Mucosa of stomach (tissue), 1 donor: ENCODE measurements around the gene TMEM200A.

ENCODE experiments used
- H3K27me3 ChIP-seq: one replicate; pipeline ENCODE4 v1.7.0; 2013; ENCODE audit warnings: mild to moderate bottlenecking, low read length; ENCODE audit not compliant: control insufficient read depth, insufficient read depth
- H3K36me3 ChIP-seq: one replicate; pipeline ENCODE4 v1.7.0; 2013; ENCODE audit warnings: low read length; ENCODE audit not compliant: control insufficient read depth, insufficient read depth
- H3K4me1 ChIP-seq: one replicate; pipeline ENCODE4 v1.7.0; 2013; ENCODE audit warnings: mild to moderate bottlenecking, low read length; ENCODE audit not compliant: control insufficient read depth, insufficient read depth
- H3K4me3 ChIP-seq: one replicate; pipeline ENCODE4 v1.7.0; 2013; ENCODE audit warnings: low read length
- H3K9ac ChIP-seq: one replicate; pipeline ENCODE4 v1.7.0; 2013; ENCODE audit warnings: mild to moderate bottlenecking, low read length, moderate library complexity
- H3K9me3 ChIP-seq: one replicate; pipeline ENCODE4 v1.7.0; 2013; ENCODE audit warnings: mild to moderate bottlenecking, low read length, moderate library complexity; ENCODE audit not compliant: control insufficient read depth
- donor health status: Pancreatic carcinoma.

Gene TMEM200A

GRCh38 chr6:130434174-130434873 lies 68.5 kb downstream of the TMEM200A start:
- H3K27me3 ChIP-seq, result no peaks in the 10 kb centered on the region
- no peaks in the 10 kb centered on the region for H3K9me3 ChIP-seq
- no peak overlapping the region for H3K4me3 ChIP-seq
- no peaks in the 10 kb centered on the region for H3K36me3 ChIP-seq
- H3K4me1 ChIP-seq, result no peaks in the 10 kb centered on the region
- no peak overlapping the region for H3K9ac ChIP-seq

- Histone ChIP-seq H3K9ac (no peak overlapping the region), H3K9me3 (no peaks in the 10 kb centered on the region), H3K4me3 (no peak overlapping the region), H3K27me3 (no peaks in the 10 kb centered on the region), H3K36me3 (no peaks in the 10 kb centered on the region), H3K4me1 (no peaks in the 10 kb centered on the region)
Measured at GRCh38 chr6:130435181-130435580, 69.4 kb downstream of the TMEM200A start.

GRCh38 chr6:130437961-130438360 lies 72.1 kb downstream of the TMEM200A start:
- no peaks in the 10 kb centered on the region for H3K4me1 ChIP-seq
- no peaks in the 10 kb centered on the region for H3K36me3 ChIP-seq
- H3K9ac ChIP-seq, result no peak overlapping the region
- H3K9me3 ChIP-seq, result no peaks in the 10 kb centered on the region
- no peak overlapping the region for H3K4me3 ChIP-seq
- H3K27me3 ChIP-seq, result no peaks in the 10 kb centered on the region

GRCh38 chr6:130447374-130447773 lies 81.6 kb downstream of the TMEM200A start:
- Histone ChIP-seq H3K9me3 (no peaks in the 10 kb centered on the region), H3K9ac (no peak overlapping the region), H3K27me3 (no peaks in the 10 kb centered on the region), H3K36me3 (no peaks in the 10 kb centered on the region), H3K4me3 (no peak overlapping the region), H3K4me1 (no peaks in the 10 kb centered on the region)

GRCh38 chr6:130452336-130452735 lies 86.5 kb downstream of the TMEM200A start:
- no peaks in the 10 kb centered on the region for H3K36me3 ChIP-seq
- H3K4me3 ChIP-seq, result no peak overlapping the region
- H3K4me1 ChIP-seq, result no peaks in the 10 kb centered on the region
- H3K27me3 ChIP-seq, result no peaks in the 10 kb centered on the region
- H3K9ac ChIP-seq, result no peak overlapping the region
- H3K9me3 ChIP-seq, result no peaks in the 10 kb centered on the region

GRCh38 chr6:130453230-130453629 lies 87.4 kb downstream of the TMEM200A start:
- Histone ChIP-seq H3K36me3 (no peaks in the 10 kb centered on the region), H3K9ac (no peak overlapping the region), H3K9me3 (no peaks in the 10 kb centered on the region), H3K4me1 (no peaks in the 10 kb centered on the region), H3K27me3 (no peaks in the 10 kb centered on the region), H3K4me3 (no peak overlapping the region)

GRCh38 chr6:130457605-130458004 lies 91.8 kb downstream of the TMEM200A start:
- Histone ChIP-seq H3K27me3 (no peaks in the 10 kb centered on the region), H3K9ac (no peak overlapping the region), H3K4me3 (no peak overlapping the region), H3K36me3 (no peaks in the 10 kb centered on the region), H3K4me1 (no peaks in the 10 kb centered on the region), H3K9me3 (no peaks in the 10 kb centered on the region)

- Histone ChIP-seq H3K4me3 (no peak overlapping the region), H3K27me3 (no peaks in the 10 kb centered on the region), H3K4me1 (no peaks in the 10 kb centered on the region), H3K9me3 (no peaks in the 10 kb centered on the region), H3K36me3 (no peaks in the 10 kb centered on the region), H3K9ac (no peak overlapping the region)
Measured at GRCh38 chr6:130459316-130459715, 93.5 kb downstream of the TMEM200A start.

- no peak overlapping the region for H3K9ac ChIP-seq
- H3K27me3 ChIP-seq, result no peaks in the 10 kb centered on the region
- no peaks in the 10 kb centered on the region for H3K4me1 ChIP-seq
- H3K9me3 ChIP-seq, result no peaks in the 10 kb centered on the region
- H3K36me3 ChIP-seq, result no peaks in the 10 kb centered on the region
- no peak overlapping the region for H3K4me3 ChIP-seq
Measured at GRCh38 chr6:130460934-130461333, 95.1 kb downstream of the TMEM200A start.

GRCh38 chr6:130466052-130466747 lies 100.4 kb downstream of the TMEM200A start:
- Histone ChIP-seq H3K27me3 (no peaks in the 10 kb centered on the region), H3K9ac (no peak overlapping the region), H3K4me3 (no peak overlapping the region), H3K36me3 (no peaks in the 10 kb centered on the region), H3K9me3 (no peaks in the 10 kb centered on the region), H3K4me1 (no peaks in the 10 kb centered on the region)

GRCh38 chr6:130466748-130467061 lies 100.9 kb downstream of the TMEM200A start:
- H3K9ac ChIP-seq, result no peak overlapping the region
- no peak overlapping the region for H3K4me3 ChIP-seq
- H3K36me3 ChIP-seq, result no peaks in the 10 kb centered on the region
- H3K9me3 ChIP-seq, result no peaks in the 10 kb centered on the region
- H3K27me3 ChIP-seq, result no peaks in the 10 kb centered on the region
- no peaks in the 10 kb centered on the region for H3K4me1 ChIP-seq

- H3K4me3 ChIP-seq, result no peak overlapping the region
- H3K27me3 ChIP-seq, result no peaks in the 10 kb centered on the region
- H3K9me3 ChIP-seq, result no peaks in the 10 kb centered on the region
- no peaks in the 10 kb centered on the region for H3K4me1 ChIP-seq
- no peaks in the 10 kb centered on the region for H3K36me3 ChIP-seq
- no peak overlapping the region for H3K9ac ChIP-seq
Measured at GRCh38 chr6:130467146-130468050, 101.6 kb downstream of the TMEM200A start.
